IMR-90 (cell line): ENCODE measurements around the gene SLC5A3. TPM values are rescaled to one million over a fixed set of nuclear protein-coding genes. Genes with fewer than 3 reads are reported as not detected.

ENCODE experiments used
- ATAC-seq: fragments of 200-7000 bp; cut with Tn5 transposase; 2 replicates; pipeline ENCODE4 v1.9.1; 2020; ENCODE audit warnings: low read depth, mild to moderate bottlenecking, moderate library complexity
- BruUV-seq: library from RNA; stranded (reverse); fragments of 400-500 nt; replicated peaks from 2 replicates; lab custom pipeline; 2021; lab: Mats Ljungman, UMichigan
- CTCF ChIA-PET: fragments of 300-600 bp; formaldehyde crosslinking; extraction: SDS; loops from one replicate; lab custom pipeline; 2021; ENCODE audit warnings: antibody characterized with exemption; lab: Yijun Ruan, JAX
- POLR2A ChIA-PET: fragments of 300-600 bp; sonication (Branson Sonifier 250); formaldehyde crosslinking; loops from one replicate; lab custom pipeline; 2022; ENCODE audit warnings: antibody characterized with exemption; ENCODE audit not compliant: unreplicated experiment; lab: Charles Lee
- DNase-seq: peaks from one replicate; pipeline ENCODE4 v3.0.0; 2013
- H2AFZ ChIP-seq: replicated peaks from 2 replicates; pipeline ENCODE3; 2013; ENCODE audit warnings: low read length, mild to moderate bottlenecking; ENCODE audit not compliant: poor library complexity
- H2AK5ac ChIP-seq: 2 replicates; pipeline ENCODE4 v1.6.1; 2013; ENCODE audit warnings: low read depth, low read length, inconsistent platforms
- H2AK9ac ChIP-seq: replicated peaks from 2 replicates; pipeline ENCODE3; 2013; ENCODE audit warnings: mild to moderate bottlenecking, low read depth, low read length, moderate library complexity; ENCODE audit not compliant: poor library complexity
- H2BK120ac ChIP-seq: 2 replicates; pipeline ENCODE4 v1.6.1; 2013; ENCODE audit warnings: low read depth, low read length, inconsistent platforms
- H2BK15ac ChIP-seq: 3 replicates; pipeline ENCODE4 v1.6.1; 2013; ENCODE audit warnings: low read depth, low read length, inconsistent platforms
- H2BK20ac ChIP-seq: 2 replicates; pipeline ENCODE4 v1.6.1; 2013; ENCODE audit warnings: low read depth, mild to moderate bottlenecking, inconsistent platforms, low read length, moderate library complexity
- H2BK5ac ChIP-seq: 2 replicates; pipeline ENCODE4 v1.6.1; 2013; ENCODE audit warnings: mild to moderate bottlenecking, low read depth, low read length, inconsistent platforms; ENCODE audit not compliant: poor library complexity, severe bottlenecking
- H3K14ac ChIP-seq: replicated peaks from 2 replicates; pipeline ENCODE4 v1.6.1; 2013; ENCODE audit warnings: low read depth, low read length, inconsistent platforms
- H3K18ac ChIP-seq: 2 replicates; pipeline ENCODE4 v1.6.1; 2013; ENCODE audit warnings: low read depth, low read length, control low read depth
- H3K23ac ChIP-seq: 2 replicates; pipeline ENCODE4 v1.6.1; 2013; ENCODE audit warnings: low read depth, low read length, inconsistent platforms
- H3K27ac ChIP-seq: 2 replicates; pipeline ENCODE4 v1.5.1; 2013; ENCODE audit warnings: mild to moderate bottlenecking, control low read depth, low read length; ENCODE audit not compliant: insufficient read depth
- H3K27me3 ChIP-seq: 2 replicates; pipeline ENCODE4 v1.6.1; 2013; ENCODE audit warnings: low read length; ENCODE audit not compliant: control insufficient read depth, insufficient read depth
- H3K36me3 ChIP-seq: 2 replicates; pipeline ENCODE4 v1.6.1; 2013; ENCODE audit warnings: low read length, mixed read lengths; ENCODE audit not compliant: control insufficient read depth, insufficient read depth
- H3K4ac ChIP-seq: 2 replicates; pipeline ENCODE4 v1.6.1; 2013; ENCODE audit warnings: low read depth, low read length, inconsistent platforms
- H3K4me1 ChIP-seq: 2 replicates; pipeline ENCODE4 v1.6.1; 2013; ENCODE audit warnings: low read length, mixed read lengths; ENCODE audit not compliant: control insufficient read depth, insufficient read depth
- H3K4me2 ChIP-seq: 2 replicates; pipeline ENCODE4 v1.6.1; 2013; ENCODE audit warnings: low read depth, mild to moderate bottlenecking, control low read depth, low read length, moderate library complexity
- H3K4me3 ChIP-seq: 2 replicates; pipeline ENCODE4 v1.5.1; 2013; ENCODE audit warnings: low read depth, mild to moderate bottlenecking, control low read depth, low read length, moderate library complexity; ENCODE audit not compliant: insufficient read depth
- H3K56ac ChIP-seq: 2 replicates; pipeline ENCODE4 v1.6.1; 2013; ENCODE audit warnings: low read length, inconsistent platforms; ENCODE audit not compliant: insufficient read depth; ENCODE audit errors: extremely low read depth
- H3K79me1 ChIP-seq, 2 experiments: 2 replicates each; pipeline ENCODE4 v1.6.1; 2013; ENCODE audit warnings: low read length in 2 of 2, inconsistent platforms in 1 of 2, low read depth in 1 of 2
- H3K9ac ChIP-seq: 2 replicates; pipeline ENCODE4 v1.6.1; 2013; ENCODE audit warnings: low read depth, low read length, control low read depth
- H3K9me1 ChIP-seq: 2 replicates; pipeline ENCODE4 v1.6.1; 2013; ENCODE audit warnings: low read length, inconsistent platforms; ENCODE audit not compliant: insufficient read depth
- H3K9me3 ChIP-seq: 2 replicates; pipeline ENCODE4 v1.6.1; 2013; ENCODE audit warnings: low read length; ENCODE audit not compliant: control insufficient read depth, insufficient read depth
- H4K20me1 ChIP-seq: 2 replicates; pipeline ENCODE4 v1.6.1; 2013; ENCODE audit warnings: low read length, inconsistent platforms; ENCODE audit not compliant: insufficient read depth
- H4K5ac ChIP-seq: 2 replicates; pipeline ENCODE4 v1.6.1; 2013; ENCODE audit warnings: mild to moderate bottlenecking, low read depth, low read length, control low read depth
- H4K8ac ChIP-seq, 2 experiments: 2 replicates each; pipeline ENCODE4 v1.6.1; 2013; ENCODE audit warnings: low read depth in 2 of 2, low read length in 2 of 2, control low read depth in 1 of 2, inconsistent platforms in 1 of 2
- H4K91ac ChIP-seq: 2 replicates; pipeline ENCODE4 v1.6.1; 2013; ENCODE audit warnings: low read depth, low read length, inconsistent platforms; ENCODE audit not compliant: insufficient read depth
- BHLHE40 ChIP-seq: fragments of 150-350 bp; IDR thresholded peaks from 2 replicates; pipeline ENCODE4 v1.6.1; 2016; ENCODE audit warnings: mild to moderate bottlenecking, low read depth, low read length
- CEBPB ChIP-seq: IDR thresholded peaks from 2 replicates; pipeline ENCODE4 v1.6.1; 2012; ENCODE audit warnings: low read depth, low read length, improper control_type of control experiment
- CHD1 ChIP-seq: IDR thresholded peaks from 2 replicates; pipeline ENCODE4 v1.6.1; 2012; ENCODE audit warnings: low read depth, low read length, improper control_type of control experiment
- CTCF ChIP-seq: conservative IDR thresholded peaks from 2 replicates; pipeline ENCODE4 v1.5.1; 2012; ENCODE audit warnings: mild to moderate bottlenecking, low read depth, low read length, improper control_type of control experiment
- ELK1 ChIP-seq: fragments of 150-350 bp; IDR thresholded peaks from 2 replicates; pipeline ENCODE4 v1.6.1; 2016; ENCODE audit warnings: low read depth, mild to moderate bottlenecking, low read length, moderate library complexity, borderline replicate concordance
- MAFK ChIP-seq: IDR thresholded peaks from 2 replicates; pipeline ENCODE4 v1.6.1; 2012; ENCODE audit warnings: low read depth, low read length, improper control_type of control experiment
- MAZ ChIP-seq: IDR thresholded peaks from 2 replicates; pipeline ENCODE4 v1.6.1; 2012; ENCODE audit warnings: low read depth, mild to moderate bottlenecking, low read length, improper control_type of control experiment, moderate library complexity, borderline replicate concordance
- MXI1 ChIP-seq: IDR thresholded peaks from 2 replicates; pipeline ENCODE4 v1.6.1; 2012; ENCODE audit warnings: low read depth, mild to moderate bottlenecking, low read length, moderate library complexity, borderline replicate concordance
- NFE2L2 ChIP-seq: fragments of 150-350 bp; IDR thresholded peaks from 2 replicates; pipeline ENCODE4 v1.6.1; 2016; ENCODE audit warnings: low read depth, mild to moderate bottlenecking, low read length
- POLR2A ChIP-seq: IDR thresholded peaks from 2 replicates; pipeline ENCODE4 v1.6.1; 2012; ENCODE audit warnings: mild to moderate bottlenecking, low read depth, low read length
- RAD21 ChIP-seq: IDR thresholded peaks from 2 replicates; pipeline ENCODE4 v1.6.1; 2012; ENCODE audit warnings: low read length, improper control_type of control experiment
- RCOR1 ChIP-seq: IDR thresholded peaks from 2 replicates; pipeline ENCODE4 v1.6.1; 2012; ENCODE audit warnings: mild to moderate bottlenecking, low read length, improper control_type of control experiment; ENCODE audit not compliant: insufficient replicate concordance
- RFX5 ChIP-seq: IDR thresholded peaks from 2 replicates; pipeline ENCODE4 v1.8.0; 2012; ENCODE audit warnings: low read depth, mild to moderate bottlenecking, low read length, moderate library complexity
- SMC3 ChIP-seq: fragments of 150-350 bp; IDR thresholded peaks from 2 replicates; pipeline ENCODE4 v1.6.1; 2016; ENCODE audit warnings: low read depth, mild to moderate bottlenecking, antibody characterized with exemption, low read length, moderate library complexity
- WGBS, 2 experiments: methylation state at CpG; one replicate each; pipeline versions ENCODE4 v1.1.5 to v1.1.7; 2013; ENCODE audit warnings: missing lambda C conversion rate in 2 of 2; ENCODE audit not compliant: insufficient read length in 1 of 2; ENCODE audit errors: extremely low coverage in 2 of 2; 5-methylcytosine and 5-hydroxymethylcytosine counted together
- dilution Hi-C: fragments of 300-500 bp; cut with HindIII; formaldehyde crosslinking; loops from one replicate; pipeline ENCODE4 v1.14.3; 2018; ENCODE audit warnings: low sequenced_read_pairs; ENCODE audit not compliant: unreplicated experiment
- in situ Hi-C: fragments of 300-500 bp; cut with MboI; formaldehyde crosslinking; loops from 3 replicates; pipeline ENCODE4 v1.14.3; 2019; ENCODE audit warnings: low sequenced_read_pairs, inconsistent platforms, mixed read lengths
- intact Hi-C: fragments of 100-400 bp; cut with micrococcal nuclease; formaldehyde crosslinking; loops from 2 replicates; pipeline ENCODE4 v1.10.0; 2022
- polyA plus RNA-seq, 3 experiments: library from polyadenylated mRNA; depleted of rRNA; stranded (reverse); fragments of >200 nt; gene quantifications; 2 replicates each; pipeline ENCODE4 v1.2.3, GENCODE V29; 2012; ENCODE audit warnings: low replicate concordance in 1 of 3
- total RNA-seq: library from RNA; depleted of rRNA; stranded (reverse); fragments of >200 nt; gene quantifications from 2 replicates; pipeline ENCODE4 v1.2.3, GENCODE V29; 2012

SLC5A3 gene
- total and polyA plus RNA-seq, 2 of the 4 experiments (the other 2 are of a cell fraction) = 1.8 to 9.9 TPM

GRCh38 chr21:34073032-34073748 lies at the start of gene SLC5A3, which contains the start of gene MRPS6 (continued):
- TF ChIP-seq POLR2A = peak; percentile 89
- no peak for TF ChIP-seq SMC3
- TF ChIP-seq CEBPB = no peak
- no peak for TF ChIP-seq MAFK
- no peak for TF ChIP-seq RFX5
- no peak for TF ChIP-seq NFE2L2

GRCh38 chr21:34023691-34024373 lies 49.5 kb upstream of the SLC5A3 start:
- H2BK15ac ChIP-seq = no peak overlapping the region
- ATAC-seq = no peak
- no peak for TF ChIP-seq MAFK
- no peak for TF ChIP-seq RAD21
- TF ChIP-seq ELK1 = no peak
- TF ChIP-seq MAZ = no peak
- no peak for TF ChIP-seq CTCF
- no peak for TF ChIP-seq SMC3
- TF ChIP-seq POLR2A = no peak
- TF ChIP-seq BHLHE40 = no peak
- no peak for TF ChIP-seq MXI1
- no peak for TF ChIP-seq CHD1
- no peak for TF ChIP-seq CEBPB
- no peak for TF ChIP-seq RCOR1

More at GRCh38 chr21:34023691-34024373, 49.5 kb upstream of the SLC5A3 start:
- Histone ChIP-seq H2BK5ac (no peak overlapping the region), H2BK120ac (no peak overlapping the region), H3K23ac (no peak overlapping the region), H3K9me1 (peaks cover 7% of the 10 kb centered on the region), H2AFZ (no peak overlapping the region), H3K4me1 (peaks cover 2% of the 10 kb centered on the region), H4K91ac (no peak overlapping the region), H4K20me1 (no peaks in the 10 kb centered on the region), H3K9me3 (peaks cover 6% of the 10 kb centered on the region), H2BK20ac (no peak overlapping the region), H3K4me2 (no peak overlapping the region), H4K8ac (no peak overlapping the region), H3K18ac (no peak overlapping the region), H2AK5ac (no peak overlapping the region), H2AK9ac (no peak overlapping the region), H3K4me3 (no peak overlapping the region), H4K5ac (no peak overlapping the region), H3K56ac (no peak overlapping the region), H3K79me1 (no peaks in the 10 kb centered on the region), H3K36me3 (no peaks in the 10 kb centered on the region), H3K4ac (no peak overlapping the region), H3K27me3 (peaks cover 8% of the 10 kb centered on the region), H3K14ac (no peak overlapping the region), H3K27ac (no peak overlapping the region), H3K9ac (no peak overlapping the region)
- 80% methylated on average over 1 of the region's 8 CpGs; no CpG with 5 or more reads in 1 of the 2 experiments for WGBS, 2 experiments
- POLR2A ChIA-PET = no interaction called here
- in situ Hi-C loops = no loop called here
- intact Hi-C loops = no loop called here
- dilution Hi-C loops = no loop called here
- no TSS peak for BruUV-seq
- CTCF ChIA-PET = no interaction called here
- DNase-seq = no peak
